NCI-H2029 treated with DMSO at 0.1 percent for 48 hours (cell line): Measurements from ENCODE around the gene SLC16A8.
"Not testable (repeated sequence)": the region's sequence is repeated elsewhere in the genome, so short reads cannot be mapped to it uniquely, and the experiment has no call there.

Experiments
- DNase-seq: peaks from one replicate; lab custom pipeline; 2025; lab: John Stamatoyannopoulos, UW

The SLC16A8 gene

DNA sequence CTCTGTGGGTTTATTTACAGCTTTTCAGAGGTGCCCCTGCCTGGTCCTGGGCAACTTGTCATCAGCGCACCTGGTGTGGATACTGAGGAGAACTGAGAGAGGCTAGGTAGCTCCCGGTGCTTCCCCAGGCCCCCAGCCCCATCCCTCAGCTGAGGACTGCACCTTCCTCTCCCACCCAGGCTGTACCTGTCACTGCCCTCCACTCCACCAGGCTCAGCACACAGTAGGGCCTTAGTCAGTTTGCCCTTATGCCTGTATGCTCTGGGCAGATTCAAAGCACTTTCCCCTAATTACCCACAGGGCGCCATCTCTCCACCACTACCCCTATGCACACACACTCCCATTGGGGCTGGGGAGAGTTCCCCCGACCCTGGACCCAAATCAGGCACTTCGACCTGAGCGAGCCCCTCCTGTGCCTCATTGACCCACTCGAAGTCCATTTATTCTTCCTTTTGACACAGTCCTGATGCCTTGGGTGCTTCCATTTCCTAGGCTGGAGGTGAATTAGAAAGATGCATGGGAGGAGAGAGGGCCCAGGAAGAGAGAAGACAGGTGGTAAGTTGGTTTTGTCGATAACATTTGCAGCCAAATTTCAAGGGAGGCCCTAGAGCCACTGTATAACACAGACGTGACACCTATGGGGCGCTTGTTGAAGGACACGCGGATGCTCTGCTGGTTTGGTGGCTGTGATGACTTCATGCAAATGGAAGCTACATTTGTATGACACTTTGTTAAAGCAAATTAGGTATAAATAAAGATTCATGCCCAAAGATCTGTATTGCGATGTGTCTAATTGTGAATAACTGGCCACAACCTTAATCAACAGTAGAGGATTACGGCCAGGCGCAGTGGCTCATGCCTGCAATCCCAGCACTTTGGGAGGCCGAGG, 40.6 kb downstream of the SLC16A8 start:
- no peak for DNase-seq

DNA sequence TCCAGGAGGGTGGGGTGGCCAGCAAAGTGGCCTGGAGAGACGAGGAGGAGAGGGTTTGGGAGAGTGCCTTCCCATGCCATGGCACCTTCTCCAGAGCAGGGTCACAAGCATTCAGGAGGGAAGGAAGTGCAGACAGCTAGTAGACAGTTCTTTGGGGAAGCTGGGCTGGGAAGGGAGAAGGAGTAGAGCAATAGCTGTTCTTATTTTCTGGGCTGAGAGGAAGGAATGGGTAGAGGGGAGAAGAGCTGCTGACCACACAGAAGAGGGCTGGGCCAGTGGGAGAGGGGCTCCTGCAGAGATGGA, 41.5 kb downstream of the SLC16A8 start:
- DNase-seq, result no peak

DNA sequence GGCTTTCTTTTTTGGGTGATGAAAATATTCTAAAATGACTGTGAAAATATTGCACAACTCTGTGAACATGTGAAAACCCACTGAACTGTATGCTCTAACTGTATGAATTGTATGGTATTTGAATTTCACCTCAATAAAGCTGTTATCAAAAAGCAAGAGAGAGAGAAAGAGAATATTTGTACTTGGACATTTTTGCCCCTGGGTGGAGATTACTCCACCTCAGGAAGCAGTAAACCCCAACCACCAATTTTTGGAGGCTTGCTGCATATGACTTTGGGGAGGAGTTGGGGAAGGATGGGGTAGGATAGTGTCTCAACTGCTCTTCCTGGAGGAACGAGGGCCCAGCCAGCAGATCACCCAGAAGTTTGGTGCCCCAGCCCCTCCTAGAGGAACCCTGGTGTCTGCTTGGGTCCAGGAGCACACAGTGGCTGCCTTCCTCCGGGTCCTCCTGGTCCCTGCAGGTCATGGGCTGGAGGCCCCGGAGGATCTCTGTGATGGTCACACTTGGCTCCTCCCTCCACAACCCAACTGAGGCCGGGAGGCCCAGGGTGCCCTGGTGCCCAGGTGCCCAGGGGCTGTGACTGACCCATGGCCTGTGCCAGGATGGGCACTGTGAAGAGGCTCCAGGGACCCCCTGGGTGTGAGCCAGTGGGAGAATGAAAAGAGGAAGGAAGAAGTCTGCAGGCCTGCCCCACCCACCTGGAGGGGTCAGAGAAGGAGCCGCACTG, 42.1 kb downstream of the SLC16A8 start:
- no peak for DNase-seq

DNA sequence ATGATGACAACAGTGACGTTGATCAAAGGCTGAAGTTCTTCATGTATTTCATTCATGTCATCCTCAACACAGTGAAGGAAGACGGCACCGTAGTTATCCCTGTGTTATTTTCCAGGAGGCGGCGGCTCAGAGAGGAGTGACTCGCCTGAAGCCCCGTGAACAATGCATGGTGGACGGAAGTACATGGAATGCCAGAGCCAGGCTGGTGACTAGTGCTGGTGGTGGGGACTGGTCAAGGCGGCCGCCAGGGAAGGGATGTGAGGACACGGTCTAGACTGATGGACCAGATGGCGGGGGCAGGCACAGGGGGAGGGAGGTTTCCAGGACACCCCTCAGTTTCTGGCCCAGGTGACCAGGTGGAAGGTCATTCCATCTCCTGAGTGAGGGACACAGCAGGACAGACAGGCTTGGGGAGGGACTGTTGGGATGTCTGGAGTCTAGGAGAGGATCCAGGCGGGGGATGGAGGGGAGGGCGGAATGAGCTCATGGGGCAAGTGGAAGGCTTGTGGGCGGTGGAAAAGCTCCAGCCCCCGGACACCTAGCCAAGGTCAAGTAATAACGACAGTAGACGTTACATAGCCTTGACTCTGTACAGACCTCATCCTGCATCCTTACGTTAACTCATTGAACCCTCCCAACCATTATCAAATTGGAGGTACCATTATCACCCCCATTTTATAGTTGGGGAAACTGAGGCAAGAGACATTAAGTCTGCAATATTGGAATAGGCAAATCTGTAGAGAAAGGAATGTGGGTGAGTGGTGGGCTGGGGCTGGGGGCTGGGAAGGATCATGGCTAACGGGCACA, 42.8 kb downstream of the SLC16A8 start:
- no peak for DNase-seq

DNA sequence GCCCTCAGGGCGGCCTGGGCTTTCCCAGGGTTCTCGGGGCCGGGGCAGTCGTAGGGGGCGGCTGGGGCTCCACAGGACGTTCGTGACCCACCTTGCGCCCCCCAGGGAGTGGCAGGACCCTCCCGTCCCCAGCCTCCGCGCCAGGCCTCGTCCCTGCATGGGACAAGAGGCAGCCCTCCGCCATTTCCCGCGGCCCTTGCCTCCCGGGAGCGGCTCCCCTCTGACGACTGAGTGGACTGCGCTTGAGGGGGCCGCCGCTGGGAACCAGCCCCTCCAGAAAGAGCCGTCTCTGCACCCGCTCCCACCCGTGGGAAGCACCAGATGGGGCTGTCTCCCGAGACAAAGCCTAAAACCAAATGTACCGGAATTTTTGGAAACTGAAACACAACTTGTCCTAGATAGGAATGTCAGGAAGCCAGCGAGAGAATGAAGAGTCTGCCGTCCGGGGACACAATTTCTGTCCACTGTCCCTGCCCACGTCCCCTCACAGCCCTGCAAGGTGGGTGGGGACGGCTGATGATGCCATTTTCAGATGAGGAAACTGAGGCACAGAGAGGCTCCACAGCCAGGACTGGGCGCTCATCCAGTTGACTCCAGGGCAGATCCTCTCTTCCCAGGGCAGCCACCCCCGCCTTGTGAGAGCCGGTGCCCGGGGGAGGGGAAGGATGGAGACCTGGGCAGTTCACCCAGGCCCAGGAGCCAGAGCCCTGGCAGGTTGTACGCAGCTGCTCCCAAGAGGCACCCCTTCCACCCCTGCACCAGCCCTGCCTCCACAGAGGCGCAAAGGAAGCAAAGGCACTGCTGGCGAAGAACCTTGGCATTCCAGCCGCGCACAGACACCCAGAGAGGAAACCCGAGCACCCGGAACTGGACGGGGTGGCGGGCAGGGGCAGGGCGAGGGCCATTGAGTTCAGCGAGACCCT, 44.8 kb downstream of the SLC16A8 start:
- no peak for DNase-seq

DNA sequence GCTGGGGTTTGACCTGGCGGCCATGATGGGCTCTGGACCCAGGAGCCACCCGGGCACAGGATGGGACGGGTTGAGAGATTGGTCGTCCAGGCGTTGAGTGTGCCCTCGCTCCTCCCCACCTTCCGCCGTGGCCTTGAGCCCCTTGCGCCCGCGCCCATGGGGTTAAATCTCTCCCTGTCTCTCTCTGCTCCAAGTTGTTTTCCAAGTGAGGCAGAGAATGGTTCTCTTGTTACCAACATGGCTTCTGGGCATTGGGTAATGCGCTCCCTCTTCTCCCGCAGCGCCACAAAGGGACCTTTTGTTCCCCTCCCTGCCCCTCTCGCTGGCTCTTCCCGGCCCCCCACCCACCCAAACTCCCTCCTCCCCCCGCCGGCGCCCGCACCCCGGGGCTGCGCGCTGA, 45.6 kb downstream of the SLC16A8 start:
- DNase-seq, result no peak

DNA sequence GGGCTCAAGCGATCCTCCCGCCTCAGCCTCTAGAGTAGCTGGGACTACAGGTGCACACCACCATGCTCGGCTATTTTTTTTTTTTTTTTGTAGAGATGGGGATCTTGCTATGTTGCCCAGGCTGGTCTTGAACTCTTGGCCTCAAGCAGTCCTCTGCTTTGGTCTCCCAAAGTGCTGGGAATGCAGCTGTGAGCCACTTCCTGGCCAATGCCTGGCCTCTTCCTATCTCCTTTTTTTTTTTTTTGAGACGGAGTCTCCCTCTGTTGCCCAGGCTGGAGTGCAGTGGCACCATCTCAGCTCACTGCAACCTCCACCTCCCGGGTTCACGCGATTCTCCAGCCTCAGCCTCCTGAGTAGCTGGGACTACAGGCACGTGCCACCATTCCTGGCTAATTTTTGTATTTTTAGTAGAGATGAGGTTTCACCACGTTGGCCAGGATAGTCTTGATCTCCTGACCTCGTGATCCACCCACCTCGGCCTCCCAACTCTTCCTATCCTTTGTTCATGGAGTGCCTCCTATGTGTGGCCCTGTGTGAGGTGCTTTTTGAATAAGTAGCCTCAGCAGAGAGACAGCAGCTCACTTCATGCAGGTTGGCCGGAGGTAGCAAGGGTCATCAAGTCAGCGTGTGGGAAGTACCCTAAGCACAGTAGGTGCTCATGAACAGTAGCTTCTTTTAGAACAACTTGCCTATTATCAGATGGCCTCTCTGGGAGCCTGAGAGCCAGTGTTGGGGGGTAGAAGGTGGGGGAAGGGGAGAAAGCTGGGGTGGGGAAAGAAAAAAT, 46.4 kb downstream of the SLC16A8 start:
- DNase-seq, result not testable (repeated sequence)

DNA sequence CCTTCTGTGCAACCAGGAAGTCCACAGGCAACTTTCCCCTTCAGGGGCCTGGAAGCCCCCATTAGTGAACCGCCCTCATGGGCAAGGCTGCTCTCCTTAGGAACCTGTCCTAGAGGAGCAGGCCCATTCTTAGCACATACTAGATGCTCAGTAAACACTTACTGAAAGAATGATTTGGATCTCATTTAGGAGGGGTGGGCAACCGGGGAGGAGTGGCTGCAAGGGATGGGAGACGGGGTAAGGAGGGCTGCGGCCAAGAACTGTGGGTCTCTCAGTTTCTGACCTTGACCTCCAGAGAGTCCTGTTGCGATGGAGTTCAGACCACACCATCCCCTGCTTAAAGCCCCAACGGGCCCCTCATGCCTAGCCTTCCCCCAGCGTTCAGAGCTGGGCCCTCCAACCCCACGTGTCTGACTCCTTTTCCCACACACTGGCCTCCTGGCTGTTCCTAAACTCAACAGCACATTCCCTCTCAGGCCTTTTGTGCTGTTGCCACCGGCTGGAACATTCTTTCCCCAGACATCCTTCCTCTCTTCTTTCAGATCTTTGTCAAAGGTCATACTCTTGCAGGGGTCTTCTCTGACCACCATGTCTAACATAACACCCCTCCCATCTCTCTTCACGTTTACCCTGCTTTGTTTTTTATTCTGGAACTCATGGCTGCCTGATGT, 47.5 kb downstream of the SLC16A8 start:
- DNase-seq, result no peak

DNA sequence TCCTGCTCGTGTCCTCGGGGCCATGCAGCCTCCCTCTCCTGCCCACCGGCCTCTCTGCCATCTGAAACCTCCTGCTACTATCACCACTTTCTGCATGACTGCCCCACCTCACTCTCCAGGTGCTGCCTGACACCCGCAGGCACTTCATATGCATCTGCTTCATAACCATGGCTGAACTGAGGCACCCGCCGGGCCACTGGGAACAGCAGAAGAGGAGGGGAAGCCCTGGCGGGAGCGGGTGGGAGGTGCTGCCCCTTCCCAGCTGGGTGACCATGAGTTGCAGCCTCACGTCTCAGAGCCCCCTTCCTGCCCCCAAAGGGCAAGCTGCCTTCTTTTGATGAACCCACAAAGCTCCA, 48.5 kb downstream of the SLC16A8 start:
- DNase-seq, result no peak

DNA sequence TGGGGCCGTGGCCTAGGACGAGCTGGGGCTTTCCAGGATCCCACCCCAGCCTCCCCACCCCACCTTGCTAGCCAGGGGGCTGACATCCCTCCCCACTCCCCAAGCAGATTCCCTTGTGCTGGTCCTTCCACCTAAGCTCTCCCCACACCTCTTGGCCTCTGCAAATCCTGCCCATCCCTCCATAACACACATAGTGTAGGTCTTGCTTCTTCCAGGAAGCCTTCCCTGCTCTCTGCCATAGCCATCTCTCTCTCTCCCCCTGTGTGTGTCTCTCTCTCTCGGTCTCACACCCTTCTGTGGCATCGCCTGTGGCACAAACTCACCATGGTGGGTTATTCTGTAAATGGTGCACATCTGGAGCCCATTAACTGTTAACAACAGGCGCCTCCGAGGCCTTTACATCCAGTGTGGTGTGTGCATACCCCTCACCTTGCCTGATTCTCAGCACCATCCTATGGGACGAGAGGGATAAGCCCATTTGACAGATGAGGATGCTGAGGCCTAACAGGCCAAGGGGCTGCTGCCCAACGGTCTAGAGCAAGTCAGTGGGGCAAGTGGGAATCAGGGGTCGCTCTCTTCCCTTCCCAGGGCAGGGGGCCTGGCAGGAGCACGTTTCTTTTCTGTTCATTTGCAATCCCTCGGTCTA, 49.0 kb downstream of the SLC16A8 start:
- DNase-seq, result no peak

DNA sequence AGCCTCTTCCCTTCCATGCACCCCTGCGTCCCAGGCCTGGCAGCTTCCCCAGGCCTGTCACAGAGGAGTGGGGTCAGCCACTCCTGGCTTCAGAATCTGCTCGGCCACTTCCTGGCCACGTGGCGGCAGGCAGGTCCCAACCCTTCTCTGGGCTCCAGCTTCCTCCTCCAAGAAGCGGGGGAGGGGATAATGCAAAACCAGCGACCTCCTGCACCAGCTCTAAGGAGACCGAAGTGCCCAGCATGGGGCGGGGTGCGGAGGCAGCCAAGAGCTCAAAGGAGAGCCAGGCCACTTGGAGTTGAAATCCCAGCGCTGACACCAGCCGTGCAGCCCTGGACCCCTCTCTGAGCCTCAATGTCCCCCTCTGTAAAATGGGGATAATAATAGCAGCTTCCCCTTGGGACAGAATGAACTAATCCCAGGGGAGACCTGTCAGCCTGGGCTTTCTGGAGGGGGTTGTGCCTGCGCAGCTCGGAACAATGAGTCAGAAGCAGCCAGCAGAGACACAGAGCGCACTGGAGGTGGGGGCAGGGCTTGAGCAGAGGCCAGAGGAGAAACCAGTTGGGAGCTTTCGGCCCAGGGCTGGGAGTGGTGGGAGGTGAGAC, 49.6 kb downstream of the SLC16A8 start:
- no peak for DNase-seq

DNA sequence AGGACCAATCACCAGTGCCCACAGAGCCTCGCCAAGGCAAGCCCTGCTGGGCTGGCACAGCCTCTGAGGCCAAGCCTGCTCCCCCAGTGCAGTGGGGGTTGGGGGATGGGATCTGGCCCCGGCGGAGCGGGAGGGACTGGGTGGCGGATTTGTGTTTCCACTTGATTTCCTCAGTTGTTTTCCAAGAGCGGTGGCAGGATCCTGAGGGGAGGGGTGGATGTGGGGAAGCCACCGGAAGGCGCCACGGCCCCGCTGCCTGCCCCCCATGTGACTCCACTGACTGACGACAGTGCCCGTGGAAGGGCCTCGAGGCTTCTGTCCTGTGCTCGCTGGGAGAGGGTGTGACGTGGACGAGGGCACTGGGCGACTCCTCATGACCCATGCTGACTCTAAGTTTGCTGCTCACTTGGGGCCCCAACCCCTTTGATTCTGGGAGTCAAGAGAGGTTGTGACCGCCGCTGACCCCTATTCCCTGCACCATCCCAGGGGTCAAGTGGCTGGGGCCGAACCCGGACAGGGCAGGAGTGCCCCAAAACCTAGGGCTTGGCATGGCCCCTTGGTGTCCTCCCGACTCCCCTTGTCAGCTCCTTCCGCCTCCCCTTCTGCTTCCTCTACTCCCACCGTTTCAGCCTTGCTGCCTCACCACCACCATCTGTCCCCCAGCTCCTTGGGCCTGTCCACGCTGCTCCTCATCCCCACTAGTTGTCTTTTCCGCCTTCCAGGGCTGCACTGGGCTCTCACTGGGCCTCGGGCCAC, 50.3 kb downstream of the SLC16A8 start:
- DNase-seq, result no peak

DNA sequence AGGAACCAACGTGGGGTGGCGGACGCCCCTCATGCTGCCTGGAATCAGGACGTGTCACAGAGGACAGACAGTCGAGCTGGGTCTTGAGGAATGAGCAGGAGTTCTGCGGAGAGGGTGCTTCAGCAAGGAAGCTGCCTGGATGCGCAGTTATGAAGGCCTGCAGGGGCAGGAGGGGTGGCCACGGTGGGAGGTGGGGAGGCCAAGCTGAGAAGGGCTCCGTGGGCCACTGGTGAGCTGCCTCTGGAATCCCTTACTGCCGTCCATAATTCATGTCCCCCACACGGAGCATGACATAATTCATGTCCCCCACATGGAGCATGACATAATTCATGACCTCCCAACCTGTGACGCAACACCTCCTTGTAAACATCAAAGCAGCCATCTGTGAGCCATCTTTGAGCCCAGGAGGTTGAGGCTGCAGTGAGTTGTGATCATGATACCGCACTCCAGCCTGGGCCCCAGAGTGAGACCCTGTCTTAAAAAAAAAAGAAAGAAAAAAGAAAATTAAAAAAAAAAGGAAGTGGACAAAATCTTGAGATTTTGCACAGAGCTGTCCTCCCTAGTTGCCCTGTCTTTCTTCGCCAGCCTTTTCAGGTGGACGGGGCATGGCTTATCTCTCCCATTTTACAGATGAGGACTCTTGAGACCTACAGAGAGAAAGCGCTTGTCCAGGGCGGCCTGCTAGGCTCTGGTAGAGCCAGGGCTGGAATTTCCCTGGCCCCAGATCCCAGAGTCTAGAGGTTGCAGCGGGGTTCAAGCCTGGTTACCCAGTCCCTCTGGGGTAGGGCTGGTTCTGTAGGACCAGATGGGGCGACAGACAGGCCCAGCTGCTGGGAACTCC, 51.1 kb downstream of the SLC16A8 start:
- DNase-seq, result no peak

DNA sequence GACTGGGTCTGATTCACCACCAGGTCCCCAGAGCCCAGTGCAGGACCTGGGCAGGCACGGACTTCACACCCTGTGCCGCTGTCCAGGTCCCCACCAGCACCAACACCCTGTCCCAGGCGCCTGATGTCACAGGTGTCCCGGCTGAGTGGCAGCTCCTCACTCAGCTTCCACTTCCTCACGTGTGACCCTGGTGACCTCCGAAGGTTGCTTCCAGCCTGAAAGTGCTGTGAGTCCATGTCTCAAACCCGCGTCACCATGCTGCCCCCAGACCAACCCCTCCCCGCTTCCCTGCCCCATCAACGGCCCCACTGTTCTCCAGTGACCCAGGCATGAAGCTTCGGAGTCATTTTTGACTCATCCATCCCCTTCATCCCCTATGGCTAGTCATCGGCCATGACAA, 52.5 kb downstream of the SLC16A8 start:
- no peak for DNase-seq

DNA sequence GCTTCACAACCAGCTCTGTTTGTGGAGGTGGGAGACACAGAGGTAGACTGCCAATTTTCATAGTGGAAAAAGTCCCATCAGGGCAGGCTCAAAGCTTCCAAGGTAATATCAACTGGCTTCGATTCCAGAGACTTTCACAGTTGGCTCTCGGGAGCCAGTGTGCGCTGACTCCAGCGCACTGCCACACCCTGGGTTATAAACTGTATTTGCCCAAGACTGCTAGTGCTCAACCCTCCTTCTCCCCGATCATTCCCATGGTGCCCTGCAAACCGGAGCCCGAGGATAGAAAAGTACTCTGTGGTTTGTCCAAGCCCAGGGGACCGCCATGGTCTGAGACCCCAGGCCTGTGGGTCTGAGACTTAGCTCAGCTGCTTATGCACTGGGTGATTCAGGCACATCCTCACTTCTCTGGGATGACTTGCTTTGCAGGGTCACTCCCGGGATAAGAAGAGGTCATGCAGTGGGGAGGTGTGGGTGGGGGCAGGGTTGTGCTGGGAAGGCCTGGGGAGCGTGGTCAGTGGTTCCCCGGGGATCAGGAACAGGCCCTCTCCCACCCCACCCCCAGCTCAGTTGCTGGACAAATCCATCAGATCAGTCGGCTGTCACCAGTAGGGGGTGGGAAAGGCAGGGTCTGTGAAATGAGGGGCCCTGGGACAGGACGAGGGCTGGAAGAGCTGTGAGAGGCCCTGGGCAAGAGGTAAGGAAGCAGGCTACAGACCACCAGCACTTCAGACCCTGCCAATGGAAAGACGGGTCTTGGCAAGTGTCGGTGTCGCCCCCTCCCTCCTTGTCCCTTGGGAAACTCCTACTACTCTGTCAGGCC, 53.5 kb downstream of the SLC16A8 start:
- DNase-seq, result no peak

DNA sequence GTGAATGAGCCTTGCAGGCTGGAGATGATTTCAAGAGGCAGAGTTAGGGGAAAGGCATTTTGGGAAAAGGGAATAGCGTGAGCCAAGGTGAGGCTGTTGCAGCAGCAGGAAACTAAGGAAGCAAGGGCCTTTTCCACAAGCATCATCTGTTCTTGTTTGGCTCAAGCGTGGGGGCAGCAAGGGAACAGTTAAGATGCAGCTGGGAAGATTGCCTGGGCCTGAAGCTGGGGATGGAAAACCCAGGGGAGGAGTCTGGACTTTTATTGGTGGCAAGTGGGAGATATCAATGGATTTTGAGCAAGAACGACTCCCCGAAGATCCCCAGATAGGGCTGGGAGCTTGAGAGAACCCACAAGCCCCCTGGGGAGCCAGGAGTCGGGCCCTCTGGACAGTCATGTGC, 54.1 kb downstream of the SLC16A8 start:
- DNase-seq, result no peak

DNA sequence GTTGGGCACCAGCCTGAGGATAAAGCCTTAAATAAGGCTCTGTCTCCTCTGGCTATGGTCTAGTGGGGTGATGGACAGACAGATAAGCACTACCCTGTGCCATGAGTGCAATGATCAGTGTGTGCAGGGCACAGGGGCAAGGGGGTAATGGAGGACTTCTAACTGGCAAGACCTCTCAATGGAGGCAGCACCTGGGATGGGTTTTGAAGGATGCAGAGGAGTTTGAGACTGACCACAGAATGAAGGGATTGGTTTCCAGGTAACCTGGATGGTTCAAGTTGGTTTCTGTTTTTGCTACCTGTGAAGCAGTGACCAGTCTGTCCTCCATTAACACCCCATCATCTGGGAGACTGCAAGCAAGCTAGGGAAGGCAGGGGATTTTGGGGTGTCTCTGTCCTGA, 54.6 kb downstream of the SLC16A8 start:
- DNase-seq, result no peak
